Measurements from ENCODE around the gene ATXN7L1. TPM values are rescaled to one million over a fixed set of nuclear protein-coding genes. Genes with fewer than 3 reads are reported as not detected.

The ATXN7L1 gene
- total and polyA plus RNA-seq, 2 of the 4 experiments (the other 2 are of a cell fraction): 3.5 to 4.3 TPM

GRCh38 chr7:105639667-105640493, 236.5 kb downstream of the ATXN7L1 start:
- Histone ChIP-seq H2BK5ac (ENCODE audit: low read depth, low read length, poor library complexity, severe bottlenecking) (no peak overlapping the region), H3K4me2 (ENCODE audit: low read depth, low read length) (no peak overlapping the region), H2AFZ (replicated peaks; ENCODE audit: low read length, poor library complexity) (no peak overlapping the region), H3K27me3 (ENCODE audit: control insufficient read depth, insufficient read depth, low read length) (no peaks in the 10 kb centered on the region), H3K56ac (ENCODE audit: extremely low read depth, insufficient read depth, low read length) (no peak overlapping the region), H3K79me1 (ENCODE audit: low read depth in 1 of 2, low read length in 2 of 2) (peaks cover 0 to 3% of the 10 kb centered on the region in 2 experiments; a peak in 1 of 4 replicates), H4K91ac (ENCODE audit: insufficient read depth, low read depth, low read length) (no peak overlapping the region), H4K8ac (ENCODE audit: low read depth in 2 of 2, low read length in 2 of 2) (no peak overlapping the region), H3K4me1 (ENCODE audit: control insufficient read depth, insufficient read depth, low read length) (no peaks in the 10 kb centered on the region), H3K9me3 (ENCODE audit: control insufficient read depth, insufficient read depth, low read length) (no peaks in the 10 kb centered on the region), H3K9ac (ENCODE audit: low read depth, low read length) (no peak overlapping the region), H3K4me3 (ENCODE audit: insufficient read depth, low read depth, low read length) (no peak overlapping the region), H3K18ac (ENCODE audit: low read depth, low read length) (no peak overlapping the region), H4K5ac (ENCODE audit: low read depth, low read length) (no peak overlapping the region), H3K14ac (replicated peaks; ENCODE audit: low read depth, low read length) (no peak overlapping the region), H3K27ac (ENCODE audit: insufficient read depth, low read length) (no peak overlapping the region), H3K4ac (ENCODE audit: low read depth, low read length) (no peak overlapping the region), H2BK15ac (ENCODE audit: low read depth, low read length) (no peak overlapping the region), H3K9me1 (ENCODE audit: insufficient read depth, low read length) (peaks cover 11% of the 10 kb centered on the region; the same call in 1 of the 2 replicates), H2AK9ac (replicated peaks; ENCODE audit: low read depth, low read length, poor library complexity) (no peak overlapping the region), H4K20me1 (ENCODE audit: insufficient read depth, low read length) (no peaks in the 10 kb centered on the region), H2BK120ac (ENCODE audit: low read depth, low read length) (no peak overlapping the region), H2BK20ac (ENCODE audit: low read depth, low read length) (no peak overlapping the region), H3K36me3 (ENCODE audit: control insufficient read depth, insufficient read depth, low read length) (peaks cover 32% of the 10 kb centered on the region), H3K23ac (ENCODE audit: low read depth, low read length) (no peak overlapping the region), H2AK5ac (ENCODE audit: low read depth, low read length) (no peak overlapping the region)
- ATAC-seq (ENCODE audit: low read depth) (no peak), DNase-seq (no peak)
- WGBS, 2 experiments (ENCODE audit: extremely low coverage in 2 of 2, insufficient read length in 1 of 2): 75% methylated on average over 4 of the region's 19 CpGs; no CpG with 5 or more reads in 1 of the 2 experiments
- TF ChIP-seq MAFK (IDR thresholded peaks at IDR 0.05; ENCODE audit: low read depth, low read length) (no peak), FOS (IDR thresholded peaks at IDR 0.05; ENCODE audit: low read depth, low read length) (no peak), MXI1 (IDR thresholded peaks at IDR 0.05; ENCODE audit: borderline replicate concordance, low read depth, low read length) (no peak), CEBPB (IDR thresholded peaks at IDR 0.05; ENCODE audit: low read depth, low read length) (no peak), RFX5 (IDR thresholded peaks at IDR 0.05; ENCODE audit: low read depth, low read length) (no peak), USF2 (IDR thresholded peaks at IDR 0.05; ENCODE audit: low read depth, low read length) (no peak), RAD21 (IDR thresholded peaks at IDR 0.05; ENCODE audit: low read length) (no peak), BHLHE40 (IDR thresholded peaks at IDR 0.05; ENCODE audit: low read depth, low read length) (no peak), ELK1 (IDR thresholded peaks at IDR 0.05; ENCODE audit: borderline replicate concordance, low read depth, low read length) (no peak), POLR2A (IDR thresholded peaks at IDR 0.05; ENCODE audit: low read depth, low read length) (no peak), SMC3 (IDR thresholded peaks at IDR 0.05; ENCODE audit: low read depth, low read length) (no peak), MAZ (IDR thresholded peaks at IDR 0.05; ENCODE audit: borderline replicate concordance, low read depth, low read length) (no peak), RCOR1 (IDR thresholded peaks at IDR 0.05; ENCODE audit: insufficient replicate concordance, low read length) (no peak)
- TF ChIP-seq, protein P1, sequence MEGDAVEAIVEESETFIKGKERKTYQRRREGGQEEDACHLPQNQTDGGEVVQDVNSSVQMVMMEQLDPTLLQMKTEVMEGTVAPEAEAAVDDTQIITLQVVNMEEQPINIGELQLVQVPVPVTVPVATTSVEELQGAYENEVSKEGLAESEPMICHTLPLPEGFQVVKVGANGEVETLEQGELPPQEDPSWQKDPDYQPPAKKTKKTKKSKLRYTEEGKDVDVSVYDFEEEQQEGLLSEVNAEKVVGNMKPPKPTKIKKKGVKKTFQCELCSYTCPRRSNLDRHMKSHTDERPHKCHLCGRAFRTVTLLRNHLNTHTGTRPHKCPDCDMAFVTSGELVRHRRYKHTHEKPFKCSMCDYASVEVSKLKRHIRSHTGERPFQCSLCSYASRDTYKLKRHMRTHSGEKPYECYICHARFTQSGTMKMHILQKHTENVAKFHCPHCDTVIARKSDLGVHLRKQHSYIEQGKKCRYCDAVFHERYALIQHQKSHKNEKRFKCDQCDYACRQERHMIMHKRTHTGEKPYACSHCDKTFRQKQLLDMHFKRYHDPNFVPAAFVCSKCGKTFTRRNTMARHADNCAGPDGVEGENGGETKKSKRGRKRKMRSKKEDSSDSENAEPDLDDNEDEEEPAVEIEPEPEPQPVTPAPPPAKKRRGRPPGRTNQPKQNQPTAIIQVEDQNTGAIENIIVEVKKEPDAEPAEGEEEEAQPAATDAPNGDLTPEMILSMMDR (conservative IDR thresholded peaks at IDR 0.05; ENCODE audit: low read depth, low read length): no peak
- dilution Hi-C loops (cut with HindIII; ENCODE audit: low sequenced_read_pairs, unreplicated experiment) (no loop called here), intact Hi-C loops (cut with micrococcal nuclease) (no loop called here), in situ Hi-C loops (cut with MboI; ENCODE audit: low sequenced_read_pairs) (no loop called here)
- CTCF ChIA-PET: interaction anchor here (0.8 kb wide), 1 partner anchor 20 kb away, joined by 3 read pairs; no protein-coding TSS in a partner anchor
- no TSS peak for BruUV-seq (replicated peaks)
- POLR2A ChIA-PET (ENCODE audit: unreplicated experiment): no interaction called here

Measured in IMR-90 (cell line).